ENCODE data around the gene CCDC57.

CCDC57 gene

GRCh38 chr17:82226146-82226808 is 13.6 kb upstream of the CCDC57 start:
- Histone ChIP-seq H3K4me2 (ENCODE audit: low read length) (no peak overlapping the region), H2BK120ac (ENCODE audit: low read depth, low read length) (no peak overlapping the region), H4K8ac (ENCODE audit: low read depth, low read length) (no peak overlapping the region), H3K79me1 (ENCODE audit: low read length) (no peaks in the 10 kb centered on the region), H4K5ac (ENCODE audit: low read length) (no peak overlapping the region), H3K36me3 (ENCODE audit: control insufficient read depth, insufficient read depth, low read length) (no peaks in the 10 kb centered on the region), H2AK5ac (ENCODE audit: low read length) (no peak overlapping the region), H3K79me2 (ENCODE audit: control insufficient read depth, insufficient read depth, low read length) (no peaks in the 10 kb centered on the region), H3K18ac (ENCODE audit: low read length) (no peak overlapping the region), H3K27me3 (ENCODE audit: insufficient read depth, low read length, poor library complexity) (peaks cover 3% of the 10 kb centered on the region), H3K9ac (ENCODE audit: low read length) (no peak overlapping the region), H3K4ac (ENCODE audit: low read depth, low read length) (no peak overlapping the region), H3K27ac (ENCODE audit: low read depth, low read length) (no peak overlapping the region), H2BK15ac (replicated peaks; ENCODE audit: low read depth) (no peak overlapping the region), H2BK5ac (ENCODE audit: low read length) (no peak overlapping the region), H3K23ac (ENCODE audit: low read length) (no peak overlapping the region), H3K56ac (ENCODE audit: low read length) (no peak overlapping the region), H3K4me3 (ENCODE audit: low read length) (no peak overlapping the region), H3K4me1 (ENCODE audit: control insufficient read depth, low read depth, low read length) (no peaks in the 10 kb centered on the region)
- DNase-seq = no peak
- no CpG with 5 or more reads among the region's 15 CpGs for WGBS (ENCODE audit: extremely low coverage, insufficient coverage, low lambda C conversion rate)

- DNase-seq = no peak
- H2BK5ac ChIP-seq (ENCODE audit: low read length) = no peak overlapping the region
- H2BK120ac ChIP-seq (ENCODE audit: low read depth, low read length) = no peak overlapping the region
- H3K18ac ChIP-seq (ENCODE audit: low read length) = no peak overlapping the region
- H3K27me3 ChIP-seq (ENCODE audit: insufficient read depth, low read length, poor library complexity) = peaks cover 3% of the 10 kb centered on the region
- H3K36me3 ChIP-seq (ENCODE audit: control insufficient read depth, insufficient read depth, low read length) = no peaks in the 10 kb centered on the region
- no peak overlapping the region for H4K8ac ChIP-seq (ENCODE audit: low read depth, low read length)
- H3K4me3 ChIP-seq (ENCODE audit: low read length) = no peak overlapping the region
- no peak overlapping the region for H4K5ac ChIP-seq (ENCODE audit: low read length)
- no peak overlapping the region for H3K9ac ChIP-seq (ENCODE audit: low read length)
- H3K56ac ChIP-seq (ENCODE audit: low read length) = no peak overlapping the region
- H3K4ac ChIP-seq (ENCODE audit: low read depth, low read length) = no peak overlapping the region
- H3K27ac ChIP-seq (ENCODE audit: low read depth, low read length) = no peak overlapping the region
- no peak overlapping the region for H2AK5ac ChIP-seq (ENCODE audit: low read length)
- no CpG with 5 or more reads among the region's 24 CpGs for WGBS (ENCODE audit: extremely low coverage, insufficient coverage, low lambda C conversion rate)
- H3K79me1 ChIP-seq (ENCODE audit: low read length) = no peaks in the 10 kb centered on the region
- no peaks in the 10 kb centered on the region for H3K4me1 ChIP-seq (ENCODE audit: control insufficient read depth, low read depth, low read length)
- no peak overlapping the region for H3K23ac ChIP-seq (ENCODE audit: low read length)
- no peak overlapping the region for H3K4me2 ChIP-seq (ENCODE audit: low read length)
- H3K79me2 ChIP-seq (ENCODE audit: control insufficient read depth, insufficient read depth, low read length) = no peaks in the 10 kb centered on the region
- H2BK15ac ChIP-seq (replicated peaks; ENCODE audit: low read depth) = no peak overlapping the region
These were observed 12.9 kb upstream of the CCDC57 start for GRCh38 chr17:82225368-82226029.

GRCh38 chr17:82224666-82225065 is 12.0 kb upstream of the CCDC57 start:
- Histone ChIP-seq H2BK5ac (ENCODE audit: low read length) (no peak overlapping the region), H3K9ac (ENCODE audit: low read length) (no peak overlapping the region), H3K27ac (ENCODE audit: low read depth, low read length) (no peak overlapping the region), H3K27me3 (ENCODE audit: insufficient read depth, low read length, poor library complexity) (peaks cover 2% of the 10 kb centered on the region), H2BK15ac (replicated peaks; ENCODE audit: low read depth) (no peak overlapping the region), H3K4me1 (ENCODE audit: control insufficient read depth, low read depth, low read length) (no peaks in the 10 kb centered on the region), H4K8ac (ENCODE audit: low read depth, low read length) (no peak overlapping the region), H3K36me3 (ENCODE audit: control insufficient read depth, insufficient read depth, low read length) (no peaks in the 10 kb centered on the region), H3K4me2 (ENCODE audit: low read length) (no peak overlapping the region), H3K4me3 (ENCODE audit: low read length) (no peak overlapping the region), H3K79me1 (ENCODE audit: low read length) (no peaks in the 10 kb centered on the region), H3K23ac (ENCODE audit: low read length) (no peak overlapping the region), H4K5ac (ENCODE audit: low read length) (no peak overlapping the region), H3K18ac (ENCODE audit: low read length) (no peak overlapping the region), H3K79me2 (ENCODE audit: control insufficient read depth, insufficient read depth, low read length) (no peaks in the 10 kb centered on the region), H2BK120ac (ENCODE audit: low read depth, low read length) (no peak overlapping the region), H2AK5ac (ENCODE audit: low read length) (no peak overlapping the region), H3K56ac (ENCODE audit: low read length) (no peak overlapping the region), H3K4ac (ENCODE audit: low read depth, low read length) (no peak overlapping the region)
- DNase-seq = no peak
- no CpG with 5 or more reads among the region's 8 CpGs for WGBS (ENCODE audit: extremely low coverage, insufficient coverage, low lambda C conversion rate)

- WGBS (ENCODE audit: extremely low coverage, insufficient coverage, low lambda C conversion rate) = no CpG with 5 or more reads among the region's 5 CpGs
- Histone ChIP-seq H3K18ac (ENCODE audit: low read length) (no peak overlapping the region), H3K4me3 (ENCODE audit: low read length) (no peak overlapping the region), H3K4ac (ENCODE audit: low read depth, low read length) (no peak overlapping the region), H3K79me2 (ENCODE audit: control insufficient read depth, insufficient read depth, low read length) (no peaks in the 10 kb centered on the region), H2AK5ac (ENCODE audit: low read length) (no peak overlapping the region), H2BK120ac (ENCODE audit: low read depth, low read length) (no peak overlapping the region), H4K8ac (ENCODE audit: low read depth, low read length) (no peak overlapping the region), H3K79me1 (ENCODE audit: low read length) (no peaks in the 10 kb centered on the region), H3K4me1 (ENCODE audit: control insufficient read depth, low read depth, low read length) (no peaks in the 10 kb centered on the region), H3K23ac (ENCODE audit: low read length) (no peak overlapping the region), H3K27me3 (ENCODE audit: insufficient read depth, low read length, poor library complexity) (no peaks in the 10 kb centered on the region), H3K56ac (ENCODE audit: low read length) (no peak overlapping the region), H3K9ac (ENCODE audit: low read length) (no peak overlapping the region), H3K36me3 (ENCODE audit: control insufficient read depth, insufficient read depth, low read length) (no peaks in the 10 kb centered on the region), H3K27ac (ENCODE audit: low read depth, low read length) (no peak overlapping the region), H2BK5ac (ENCODE audit: low read length) (no peak overlapping the region), H3K4me2 (ENCODE audit: low read length) (no peak overlapping the region), H4K5ac (ENCODE audit: low read length) (no peak overlapping the region), H2BK15ac (replicated peaks; ENCODE audit: low read depth) (no peak overlapping the region)
- no peak for DNase-seq
These were observed 10.9 kb upstream of the CCDC57 start for GRCh38 chr17:82223517-82223916.

GRCh38 chr17:82222816-82223215 is 10.2 kb upstream of the CCDC57 start:
- Histone ChIP-seq H3K79me1 (ENCODE audit: low read length) (no peaks in the 10 kb centered on the region), H3K27ac (ENCODE audit: low read depth, low read length) (no peak overlapping the region), H2BK120ac (ENCODE audit: low read depth, low read length) (no peak overlapping the region), H3K56ac (ENCODE audit: low read length) (no peak overlapping the region), H3K9ac (ENCODE audit: low read length) (no peak overlapping the region), H3K18ac (ENCODE audit: low read length) (no peak overlapping the region), H3K27me3 (ENCODE audit: insufficient read depth, low read length, poor library complexity) (no peaks in the 10 kb centered on the region), H4K8ac (ENCODE audit: low read depth, low read length) (no peak overlapping the region), H2BK15ac (replicated peaks; ENCODE audit: low read depth) (no peak overlapping the region), H3K4me1 (ENCODE audit: control insufficient read depth, low read depth, low read length) (no peaks in the 10 kb centered on the region), H3K4me3 (ENCODE audit: low read length) (no peak overlapping the region), H2BK5ac (ENCODE audit: low read length) (no peak overlapping the region), H3K23ac (ENCODE audit: low read length) (no peak overlapping the region), H4K5ac (ENCODE audit: low read length) (no peak overlapping the region), H3K4ac (ENCODE audit: low read depth, low read length) (no peak overlapping the region), H2AK5ac (ENCODE audit: low read length) (no peak overlapping the region), H3K36me3 (ENCODE audit: control insufficient read depth, insufficient read depth, low read length) (no peaks in the 10 kb centered on the region), H3K79me2 (ENCODE audit: control insufficient read depth, insufficient read depth, low read length) (no peaks in the 10 kb centered on the region), H3K4me2 (ENCODE audit: low read length) (no peak overlapping the region)
- no peak for DNase-seq
- no CpG with 5 or more reads among the region's 10 CpGs for WGBS (ENCODE audit: extremely low coverage, insufficient coverage, low lambda C conversion rate)

All from mesendoderm (in vitro differentiated cells).